Mesothelial cell of epicardium (in vitro differentiated cells): Measurements from ENCODE around the gene TSPEAR. TPM values are rescaled to one million over a fixed set of nuclear protein-coding genes. Genes with fewer than 3 reads are reported as not detected.

ENCODE experiments used
- DNase-seq, 2 experiments: peaks; one replicate each; pipeline ENCODE4 v3.0.0; 2021; ENCODE audit warnings: low spot score in 2 of 2; ENCODE audit not compliant: unreplicated experiment in 2 of 2
- H3K27ac Mint-ChIP-seq: 2 replicates; pipeline ENCODE4 v1.8.0; 2021; ENCODE audit warnings: mixed read lengths
- H3K27me3 Mint-ChIP-seq: 2 replicates; pipeline ENCODE4 v1.8.0; 2021; ENCODE audit warnings: low read depth, mixed read lengths
- H3K36me3 Mint-ChIP-seq: 2 replicates; pipeline ENCODE4 v1.8.0; 2021; ENCODE audit warnings: mixed read lengths
- H3K4me1 Mint-ChIP-seq: 2 replicates; pipeline ENCODE4 v1.8.0; 2021; ENCODE audit warnings: mixed read lengths
- H3K4me3 Mint-ChIP-seq: 2 replicates; pipeline ENCODE4 v1.8.0; 2021; ENCODE audit warnings: mild to moderate bottlenecking, moderate library complexity, mixed read lengths
- H3K9me3 Mint-ChIP-seq: 2 replicates; pipeline ENCODE4 v1.8.0; 2021; ENCODE audit warnings: mixed read lengths
- total RNA-seq: library from RNA; stranded (reverse); gene quantifications from 3 replicates; pipeline ENCODE4 v1.2.1, GENCODE V29; 2021
- TF ChIP-seq, protein P1 (sequence below): fragments of 200-600 bp; sonication (generic); IDR thresholded peaks from one replicate; pipeline ENCODE4 v1.5.0; 2021; ENCODE audit warnings: antibody characterized with exemption; ENCODE audit not compliant: unreplicated experiment

TSPEAR gene
- total RNA-seq, 1 donor from 2014 or later, result 0.11 TPM

- H3K4me1 Mint-ChIP-seq, result peaks cover 27% of the 10 kb centered on the region
- H3K27ac Mint-ChIP-seq, result no peak overlapping the region
- H3K27me3 Mint-ChIP-seq, result peaks cover 97% of the 10 kb centered on the region
- DNase-seq, result peak in 1 of 2 experiments; percentile 37
- no peaks in the 10 kb centered on the region for H3K9me3 Mint-ChIP-seq
- TF ChIP-seq, protein P1, sequence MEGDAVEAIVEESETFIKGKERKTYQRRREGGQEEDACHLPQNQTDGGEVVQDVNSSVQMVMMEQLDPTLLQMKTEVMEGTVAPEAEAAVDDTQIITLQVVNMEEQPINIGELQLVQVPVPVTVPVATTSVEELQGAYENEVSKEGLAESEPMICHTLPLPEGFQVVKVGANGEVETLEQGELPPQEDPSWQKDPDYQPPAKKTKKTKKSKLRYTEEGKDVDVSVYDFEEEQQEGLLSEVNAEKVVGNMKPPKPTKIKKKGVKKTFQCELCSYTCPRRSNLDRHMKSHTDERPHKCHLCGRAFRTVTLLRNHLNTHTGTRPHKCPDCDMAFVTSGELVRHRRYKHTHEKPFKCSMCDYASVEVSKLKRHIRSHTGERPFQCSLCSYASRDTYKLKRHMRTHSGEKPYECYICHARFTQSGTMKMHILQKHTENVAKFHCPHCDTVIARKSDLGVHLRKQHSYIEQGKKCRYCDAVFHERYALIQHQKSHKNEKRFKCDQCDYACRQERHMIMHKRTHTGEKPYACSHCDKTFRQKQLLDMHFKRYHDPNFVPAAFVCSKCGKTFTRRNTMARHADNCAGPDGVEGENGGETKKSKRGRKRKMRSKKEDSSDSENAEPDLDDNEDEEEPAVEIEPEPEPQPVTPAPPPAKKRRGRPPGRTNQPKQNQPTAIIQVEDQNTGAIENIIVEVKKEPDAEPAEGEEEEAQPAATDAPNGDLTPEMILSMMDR, result no peak
- no peak overlapping the region for H3K4me3 Mint-ChIP-seq
- H3K36me3 Mint-ChIP-seq, result no peaks in the 10 kb centered on the region
Observed at GRCh38 chr21:44708213-44708865, 3.0 kb downstream of the TSPEAR start.

DNA sequence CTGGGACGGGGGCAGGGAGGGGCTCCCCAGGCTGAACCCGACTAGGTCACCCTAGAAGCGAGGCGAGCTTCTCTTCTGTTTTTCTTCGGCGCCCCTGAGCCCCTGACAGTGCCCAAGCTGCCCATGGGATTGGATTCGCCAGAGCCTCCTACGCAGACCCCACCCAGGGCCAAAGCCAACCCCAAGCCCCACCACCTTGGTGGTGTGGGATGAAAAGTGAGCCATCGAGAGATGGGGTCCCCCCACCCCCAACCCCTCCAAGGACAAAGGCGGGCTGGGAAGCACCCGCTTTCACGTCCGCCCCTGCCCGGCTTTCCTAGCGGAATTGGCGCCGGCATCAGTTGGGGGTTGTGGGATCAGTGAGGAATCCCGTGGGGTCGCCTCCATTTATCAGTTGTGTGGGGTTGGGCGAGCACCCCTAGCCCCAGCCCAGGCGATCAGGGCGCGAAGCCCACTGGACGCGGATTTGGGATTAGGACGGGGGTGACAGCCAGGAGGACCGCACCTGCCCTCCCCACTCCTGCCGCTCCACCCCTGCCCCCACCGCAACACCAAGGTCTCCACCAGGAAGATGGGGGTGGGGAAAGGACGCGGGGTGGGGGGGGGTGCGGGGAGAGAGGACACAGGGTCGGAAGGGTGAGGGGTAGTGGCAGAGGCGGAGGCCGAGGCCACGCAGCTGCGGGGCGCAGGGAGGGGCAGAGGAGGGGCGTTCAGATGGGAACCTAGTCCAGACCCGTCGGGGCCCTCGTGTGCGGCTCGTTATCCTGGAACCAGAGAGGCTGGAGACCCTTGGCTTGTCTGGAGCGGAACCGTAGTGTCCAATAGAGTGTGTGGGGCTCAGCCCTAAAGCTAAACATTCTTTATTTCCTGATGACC lies 4.4 kb downstream of the TSPEAR start:
- Mint-ChIP-seq H3K27me3 (peaks cover 96% of the 10 kb centered on the region), H3K27ac (no peak overlapping the region), H3K4me3 (no peak overlapping the region), H3K4me1 (peaks cover 27% of the 10 kb centered on the region), H3K9me3 (no peaks in the 10 kb centered on the region), H3K36me3 (no peaks in the 10 kb centered on the region)
- DNase-seq, result peak in 1 of 2 experiments; percentile 36
- TF ChIP-seq, protein P1, result no peak

DNA sequence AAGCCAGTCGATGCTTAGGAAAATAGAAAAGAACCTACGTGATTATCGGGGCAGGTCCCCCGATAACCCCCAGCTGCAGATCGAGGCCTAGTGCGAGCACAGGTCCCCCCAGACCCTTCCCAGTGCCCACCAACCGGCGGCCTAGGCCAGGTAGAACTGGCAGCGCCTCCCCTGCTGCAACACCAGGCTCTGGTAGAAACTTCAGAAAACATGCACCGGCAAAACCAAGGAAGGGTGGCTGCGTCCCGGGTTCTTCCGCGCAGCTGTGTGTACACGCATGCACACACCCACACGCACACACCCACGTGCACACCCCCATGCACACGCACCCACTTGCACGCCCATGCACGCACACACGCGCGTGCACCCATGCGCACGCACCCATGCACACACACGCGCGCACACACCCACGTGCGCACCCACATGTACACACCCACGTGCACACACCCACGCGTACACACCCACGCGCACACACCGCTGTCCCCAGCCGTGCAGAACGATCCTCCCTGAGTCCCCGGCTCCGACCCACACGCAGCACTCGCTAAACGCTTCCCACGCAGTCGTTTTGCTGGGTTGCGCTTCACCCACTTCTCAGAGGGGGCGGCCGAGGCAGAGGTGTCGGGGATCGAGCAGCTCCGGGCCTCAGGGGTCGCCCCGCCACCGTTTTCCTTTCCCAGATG lies 5.2 kb downstream of the TSPEAR start:
- TF ChIP-seq, protein P1, result no peak
- Mint-ChIP-seq H3K27me3 (peaks cover 96% of the 10 kb centered on the region), H3K4me3 (no peak overlapping the region), H3K9me3 (no peaks in the 10 kb centered on the region), H3K27ac (no peak overlapping the region), H3K36me3 (no peaks in the 10 kb centered on the region), H3K4me1 (peaks cover 22% of the 10 kb centered on the region)
- peak in 1 of 2 experiments; percentile 31 for DNase-seq

DNA sequence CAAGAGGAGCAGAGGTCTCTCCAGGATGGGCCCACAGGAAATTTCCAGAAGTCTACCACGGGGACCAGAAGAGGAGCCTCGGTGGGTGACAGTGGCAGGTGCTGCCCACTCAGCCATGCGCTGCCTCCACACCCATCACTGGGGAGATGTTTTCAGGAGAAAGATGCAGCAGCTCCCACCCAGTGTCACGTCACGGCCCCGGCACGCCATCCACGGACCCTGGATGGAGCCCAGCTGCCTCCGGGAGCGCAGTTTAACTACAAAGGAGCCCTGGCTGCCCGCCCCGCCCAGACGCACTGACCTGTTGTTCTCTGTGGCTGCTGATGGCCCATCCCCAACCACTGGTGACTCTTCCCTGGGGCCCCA lies 6.8 kb downstream of the TSPEAR start:
- TF ChIP-seq, protein P1, result no peak
- Mint-ChIP-seq H3K27me3 (peaks cover 96% of the 10 kb centered on the region), H3K27ac (no peak overlapping the region), H3K4me3 (no peak overlapping the region), H3K9me3 (no peaks in the 10 kb centered on the region), H3K36me3 (no peaks in the 10 kb centered on the region), H3K4me1 (peaks cover 8% of the 10 kb centered on the region)
- DNase-seq, result peak in 1 of 2 experiments; percentile 34

DNA sequence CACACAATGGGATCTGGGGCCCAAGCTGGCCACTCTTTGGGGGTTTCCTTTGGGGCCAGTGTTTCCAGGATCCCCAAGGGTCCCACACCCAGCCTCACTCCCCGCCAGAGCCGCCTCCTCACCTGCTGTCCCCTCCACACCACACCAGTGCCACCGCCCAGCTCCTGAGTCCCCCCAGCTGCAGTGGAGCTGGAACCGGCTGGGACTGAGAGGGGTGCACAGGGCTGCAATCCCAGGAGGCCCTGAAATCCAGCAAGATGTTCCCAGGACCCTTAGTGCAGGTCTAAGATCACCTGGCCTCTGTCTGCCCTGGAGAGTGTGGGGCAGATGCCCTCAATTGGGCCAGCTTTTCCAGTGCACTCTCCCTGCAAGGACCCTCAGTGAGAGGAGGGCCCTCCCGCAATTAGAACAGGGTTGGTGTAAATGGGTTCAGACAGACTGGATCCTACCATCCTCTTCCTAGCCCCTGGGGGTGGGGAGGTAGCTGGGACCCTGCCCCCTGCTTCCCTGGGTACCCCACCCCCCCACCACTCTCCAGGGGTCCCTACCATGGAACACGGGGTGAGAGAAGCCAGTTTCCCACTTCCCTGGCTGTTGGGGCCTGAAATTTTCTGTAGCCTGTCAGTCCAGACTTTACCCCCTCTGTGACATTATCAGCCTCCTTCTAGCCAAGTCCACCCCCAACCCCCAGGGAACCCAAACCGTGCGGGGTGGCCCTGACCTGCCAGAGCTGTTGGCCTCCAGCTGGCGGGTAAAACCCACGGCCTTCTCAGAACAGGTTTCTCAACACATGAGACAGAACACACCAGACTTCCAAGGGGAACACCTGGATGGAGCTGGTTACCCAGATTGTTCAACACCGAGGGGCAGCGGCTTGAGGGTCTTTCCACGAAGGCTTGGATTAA lies 7.4 kb downstream of the TSPEAR start:
- peak in 1 of 2 experiments; percentile 31 for DNase-seq
- Mint-ChIP-seq H3K4me3 (no peak overlapping the region), H3K27me3 (peaks cover 93% of the 10 kb centered on the region), H3K9me3 (no peaks in the 10 kb centered on the region), H3K4me1 (peaks cover 3% of the 10 kb centered on the region), H3K27ac (no peak overlapping the region), H3K36me3 (no peaks in the 10 kb centered on the region)
- TF ChIP-seq, protein P1, result no peak
